HCEC 1CT (cell line): ENCODE results near the gene ARHGAP27.
"Not testable (repeated sequence)": the region's sequence is repeated elsewhere in the genome, so short reads cannot be mapped to it uniquely, and the experiment has no call there.

Experiments used
- DNase-seq: peaks from one replicate; pipeline ENCODE4 v3.0.0-alpha.2; 2017

Gene ARHGAP27

DNA sequence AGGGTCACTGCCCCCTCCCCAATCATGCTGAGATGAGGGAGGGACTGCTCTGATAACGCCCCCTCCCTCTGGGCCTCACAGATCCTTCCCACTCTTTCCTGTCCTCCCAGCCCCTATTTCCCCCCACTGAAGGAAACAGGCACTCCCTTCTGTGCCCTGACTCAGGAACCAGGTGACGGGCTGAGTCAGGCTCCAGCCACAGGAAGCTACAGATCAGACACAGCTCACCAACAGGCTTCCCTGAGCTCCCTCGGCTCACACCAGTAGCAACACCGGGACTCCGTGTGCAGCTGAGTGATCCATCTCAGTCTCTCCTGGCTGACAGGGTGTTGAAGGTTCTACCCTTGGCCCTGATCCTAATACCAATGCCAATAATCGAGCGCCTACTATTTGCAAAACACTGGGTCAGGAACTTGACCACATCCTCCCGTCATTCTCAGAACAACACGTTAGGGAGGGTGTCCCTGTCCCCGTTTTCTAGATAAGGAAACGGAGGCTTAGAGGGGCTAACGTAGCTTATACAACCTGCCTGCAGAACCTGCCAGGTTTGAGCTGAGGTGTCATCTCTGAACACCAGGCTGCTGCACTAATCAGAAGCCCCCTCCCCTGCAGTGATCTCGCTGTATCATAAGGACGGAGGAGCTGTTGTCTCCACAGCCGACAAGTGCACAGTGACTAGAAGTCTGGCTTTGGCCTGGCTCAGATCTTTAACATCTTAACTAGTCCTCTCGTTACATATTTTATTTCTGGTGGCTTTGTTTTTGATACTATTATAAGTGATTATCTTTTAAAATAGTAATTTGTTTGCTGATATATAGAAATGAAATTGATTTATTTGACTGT is 13.5 kb upstream of the ARHGAP27 start:
- peak; percentile 77 for DNase-seq

DNA sequence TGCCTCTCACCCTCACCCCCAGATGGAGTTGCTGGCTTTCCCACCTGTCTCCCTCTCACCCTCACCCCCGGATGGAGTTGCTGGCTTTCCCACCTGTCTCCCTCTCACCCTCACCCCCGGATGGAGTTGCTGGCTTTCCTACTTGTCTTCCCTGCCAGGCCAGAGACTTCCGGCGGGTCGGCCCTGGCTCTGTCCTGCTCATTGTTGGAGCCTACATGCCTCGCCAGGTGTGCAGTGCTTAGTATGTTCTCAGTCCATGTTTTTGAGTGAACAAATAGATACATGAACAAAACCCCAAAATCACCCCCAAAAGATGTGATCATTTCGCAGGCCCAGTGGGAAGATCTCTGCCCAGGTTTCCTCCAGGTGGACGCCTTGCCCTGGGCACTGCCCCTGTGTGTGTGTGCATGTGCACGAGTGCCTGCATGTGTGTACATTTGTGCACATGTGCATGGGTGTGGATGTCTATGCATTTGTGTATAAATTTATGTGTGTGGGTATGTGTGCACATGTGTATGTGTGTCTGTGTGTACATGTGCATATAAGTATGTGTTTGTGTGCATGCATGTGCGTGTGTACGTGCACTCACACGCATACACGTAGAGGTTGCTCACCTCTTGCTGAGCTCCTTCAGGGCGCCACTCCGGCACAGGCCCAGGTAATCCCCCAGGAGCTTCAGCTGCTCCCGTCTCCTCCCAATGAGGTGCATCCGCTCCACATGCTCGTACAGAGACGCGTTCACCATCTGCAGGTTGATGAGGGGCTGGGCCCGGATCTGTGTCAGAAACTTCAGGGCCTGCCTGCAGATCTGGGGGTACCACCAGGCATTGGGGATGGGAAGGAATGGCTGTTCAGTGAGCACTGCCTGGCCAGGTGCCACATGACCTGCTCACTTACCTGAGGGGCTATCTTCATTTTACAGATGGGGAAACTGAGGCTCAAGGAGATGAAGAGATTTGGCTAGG is 12.5 kb upstream of the ARHGAP27 start:
- not testable (repeated sequence) for DNase-seq

DNA sequence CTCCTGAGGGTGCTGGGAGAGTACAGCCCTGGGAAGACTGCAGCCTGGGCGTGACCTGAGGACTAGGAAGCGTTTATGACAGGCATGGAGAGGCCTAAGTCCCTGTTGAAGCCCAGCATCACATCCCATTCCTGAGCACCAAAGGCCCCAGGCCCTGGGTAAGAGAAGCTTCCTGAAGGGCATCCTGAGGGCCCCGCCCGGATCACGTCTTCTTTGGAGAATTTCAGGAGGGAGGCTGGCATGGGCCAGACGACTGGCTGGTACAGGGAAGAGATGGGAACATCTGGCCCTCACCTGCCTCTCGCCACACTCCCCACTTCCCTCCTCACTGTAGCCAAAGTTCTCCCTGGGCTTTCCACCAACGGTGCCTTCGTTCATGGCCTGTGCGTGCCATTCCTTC is 11.6 kb upstream of the ARHGAP27 start:
- not testable (repeated sequence) for DNase-seq

DNA sequence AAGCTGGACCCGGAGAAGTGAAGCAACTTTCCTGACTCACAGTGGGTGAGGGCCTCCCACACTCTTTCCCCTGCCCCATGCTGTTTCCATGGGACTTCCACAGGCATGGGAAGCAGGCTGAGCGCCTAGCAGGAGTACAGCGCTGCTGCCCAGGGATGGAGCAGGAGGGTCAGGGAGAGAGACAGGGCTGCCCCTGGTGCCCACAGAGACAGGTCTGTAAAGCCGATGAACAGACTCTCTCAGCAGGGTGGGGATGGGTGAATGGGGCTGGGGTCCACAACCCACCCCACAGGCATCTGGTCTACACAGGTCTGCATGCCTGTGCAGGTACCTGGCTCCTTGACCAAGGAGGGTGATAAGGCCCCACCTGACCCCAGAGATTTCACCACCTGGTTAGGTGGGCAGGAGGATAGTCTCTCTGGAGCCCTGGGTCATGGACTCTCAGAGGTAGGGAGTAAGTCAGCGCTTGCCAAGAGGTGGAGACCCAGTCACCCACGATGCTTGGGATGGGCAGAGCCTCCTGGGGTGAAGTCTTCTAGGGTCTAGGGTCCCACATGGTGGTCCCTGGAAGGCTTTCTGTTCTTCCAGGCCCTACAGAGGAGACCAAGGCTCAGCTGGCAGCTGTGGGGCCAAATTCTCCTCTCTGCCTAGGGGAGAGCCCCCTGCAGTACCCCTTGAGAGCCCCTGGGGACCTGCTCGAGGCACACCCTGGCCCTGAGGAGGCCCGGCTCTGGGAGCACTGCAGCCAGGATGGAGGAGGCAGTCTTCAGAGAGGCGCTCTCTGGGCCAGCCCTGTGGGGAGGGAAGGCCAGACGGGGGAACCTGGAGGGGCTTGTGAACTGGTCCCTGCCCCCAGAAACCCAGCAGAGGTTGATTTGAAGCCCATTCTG is 10.9 kb upstream of the ARHGAP27 start:
- DNase-seq = not testable (repeated sequence)

DNA sequence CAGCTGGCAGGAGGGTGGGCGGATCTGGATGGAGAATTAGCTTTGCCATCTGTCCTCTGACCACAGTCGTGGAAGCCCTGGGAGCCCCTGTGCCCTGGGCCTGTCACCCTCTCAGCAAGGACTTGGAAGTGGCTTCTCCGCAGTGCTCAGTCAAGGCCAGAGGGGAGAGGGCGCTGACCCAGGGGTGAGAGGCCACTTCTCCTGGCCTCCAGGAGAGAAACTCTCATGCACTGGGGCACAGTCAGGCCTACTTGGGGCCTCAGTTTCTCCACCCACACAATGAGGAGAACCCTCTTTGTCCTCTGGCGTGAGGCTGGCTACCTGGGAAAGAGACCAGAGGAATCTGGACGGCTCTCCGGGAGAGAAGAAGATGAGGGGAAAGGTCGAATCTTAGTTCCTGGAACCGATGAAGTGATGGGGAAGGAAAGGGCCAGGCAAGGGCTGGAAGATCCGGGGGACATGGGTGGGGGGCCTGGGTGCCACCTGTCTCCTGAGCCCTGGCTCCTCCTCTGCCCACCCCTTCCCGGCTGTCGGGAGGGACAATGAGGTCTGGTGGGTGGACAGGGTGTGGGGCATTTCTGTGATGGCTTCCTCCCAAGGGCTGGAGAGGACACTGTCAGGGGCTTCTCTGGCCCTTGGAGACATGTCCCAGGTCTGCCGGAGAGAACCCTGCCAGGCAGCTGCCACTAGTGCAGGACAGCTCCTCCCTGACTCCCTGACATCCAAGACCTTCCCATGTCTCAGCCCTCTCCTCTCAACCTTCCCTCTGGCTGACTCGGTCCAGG is 9.0 kb upstream of the ARHGAP27 start:
- DNase-seq = no peak

DNA sequence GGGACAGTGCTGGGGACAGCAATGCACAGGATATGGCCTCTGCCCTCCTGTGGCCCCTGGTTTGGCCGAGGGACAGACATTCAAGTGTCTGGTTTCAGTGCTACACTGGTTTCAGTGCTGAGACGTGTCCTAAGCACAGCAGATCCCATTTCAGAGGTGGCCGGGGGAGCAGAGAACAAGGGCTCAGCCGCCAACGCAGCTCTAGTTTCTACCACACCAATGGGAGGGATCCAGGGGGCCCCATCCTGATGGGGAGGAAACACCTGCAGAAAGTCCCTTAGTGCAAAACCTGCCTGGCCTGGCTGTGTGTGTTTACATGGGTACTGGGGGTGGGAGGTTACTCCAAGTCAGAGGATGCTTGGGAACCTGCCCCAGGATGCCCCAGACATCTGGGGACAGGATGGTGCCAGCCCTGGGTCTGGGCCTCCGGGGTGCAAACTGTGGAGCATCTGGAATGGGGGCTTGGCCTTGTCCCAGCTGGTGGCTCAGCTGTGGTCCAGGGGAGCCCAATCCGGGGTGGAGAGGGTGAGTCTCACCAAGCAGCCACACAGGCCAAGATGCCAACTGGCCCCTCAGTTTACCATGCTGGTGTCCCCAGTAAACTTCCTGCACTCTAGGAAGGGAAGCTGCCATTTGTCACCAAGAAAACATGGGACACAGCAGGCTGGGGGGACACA is 8.3 kb upstream of the ARHGAP27 start:
- not testable (repeated sequence) for DNase-seq

DNA sequence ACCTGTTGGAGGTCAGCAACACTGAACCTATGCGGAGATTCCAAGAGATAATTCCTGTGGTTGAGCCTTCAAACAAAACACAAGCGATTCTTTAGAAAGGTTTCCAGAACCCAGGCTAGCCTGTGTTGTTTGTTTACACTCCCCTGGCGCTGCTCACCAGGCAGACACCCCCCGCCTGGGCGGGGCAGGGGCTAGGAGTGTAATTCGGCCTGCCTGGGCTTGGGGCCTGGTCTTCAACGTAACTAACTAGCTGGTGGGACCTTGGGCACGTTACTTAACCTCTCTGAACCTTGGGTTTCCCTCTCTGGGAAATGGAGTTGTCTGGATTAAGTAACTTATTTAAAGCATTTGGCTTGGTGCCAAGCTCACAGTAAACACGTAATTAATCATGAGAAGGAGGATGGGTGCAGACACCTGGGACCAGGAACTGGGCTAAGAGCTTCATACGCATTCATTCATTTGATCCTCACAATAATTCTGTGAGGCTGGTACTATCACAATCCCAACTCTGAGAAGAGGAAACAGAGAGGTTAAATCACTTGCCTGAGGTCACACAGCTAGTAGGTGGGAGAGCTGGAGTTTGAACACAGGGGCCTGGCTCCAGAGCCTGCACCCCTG is 7.6 kb upstream of the ARHGAP27 start:
- DNase-seq = no peak

DNA sequence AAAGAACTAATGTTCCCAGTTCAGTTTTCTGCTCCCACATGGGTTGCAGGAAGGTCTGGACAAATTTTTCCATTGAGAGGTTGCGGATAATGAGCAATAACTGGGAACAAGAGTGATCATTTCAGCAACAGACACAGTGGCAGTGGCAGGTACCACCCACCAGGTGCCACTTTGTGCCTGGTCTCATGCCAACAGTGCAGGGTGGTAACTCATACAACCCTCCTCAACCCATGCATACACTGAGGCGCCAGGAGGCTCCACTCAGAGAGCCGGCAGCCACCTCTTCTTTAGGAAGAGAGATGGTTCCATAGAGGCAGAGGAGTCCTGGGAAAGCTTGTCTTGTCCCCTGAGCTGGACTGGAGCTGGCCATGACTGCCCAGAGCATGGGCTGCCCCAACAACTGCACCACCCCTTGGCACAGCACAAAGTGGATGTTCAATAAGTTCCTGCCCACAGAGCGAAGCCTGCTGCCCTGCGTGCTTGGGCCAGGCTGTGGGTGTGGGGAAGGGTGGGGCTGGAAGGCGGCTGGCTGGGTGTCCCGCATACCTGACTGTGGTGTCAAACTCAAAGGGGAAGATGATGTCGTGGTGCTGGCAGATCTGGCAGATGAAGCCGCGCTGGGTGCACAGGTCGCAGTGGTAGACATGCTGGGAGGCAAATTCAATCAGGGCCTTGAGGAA is 6.4 kb upstream of the ARHGAP27 start:
- DNase-seq = no peak

DNA sequence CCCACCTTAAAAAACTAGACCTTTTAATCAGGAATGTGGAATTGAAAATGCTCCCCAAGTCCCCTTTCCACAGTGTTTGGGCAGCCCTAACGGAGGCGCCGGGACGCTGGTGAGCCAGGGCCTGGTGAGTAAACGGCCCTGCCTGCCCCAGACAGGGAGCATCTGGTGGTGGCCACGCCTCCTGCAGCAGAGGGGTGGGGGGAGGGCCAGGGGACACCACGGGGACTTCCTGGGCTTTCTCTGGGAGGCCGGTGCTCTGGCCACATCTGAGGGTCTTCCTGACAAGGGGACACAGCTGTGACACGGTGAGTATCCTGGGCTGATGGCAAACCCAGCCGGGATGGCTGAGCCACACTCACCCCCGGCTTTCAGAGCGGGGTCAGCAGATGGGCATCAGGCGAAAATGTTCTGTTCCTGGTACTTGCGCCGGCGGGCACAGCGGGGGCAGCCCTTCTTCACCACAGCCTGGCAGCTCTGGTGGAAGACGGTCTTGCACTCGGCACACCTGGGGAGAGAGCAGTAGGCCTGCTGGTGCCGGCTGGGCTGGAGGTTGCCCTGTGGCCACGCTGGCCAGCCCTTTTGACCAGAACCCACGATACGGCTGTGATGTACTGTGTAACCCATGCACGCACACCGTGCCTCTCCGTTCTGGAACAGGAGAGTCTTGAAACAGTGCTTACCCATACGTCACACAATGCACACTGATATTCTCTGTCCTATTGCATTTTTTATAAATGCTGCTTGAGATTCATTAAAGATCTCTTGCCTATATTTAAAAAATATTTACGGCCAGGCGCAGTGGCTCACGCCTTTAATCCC is 5.0 kb upstream of the ARHGAP27 start:
- no peak for DNase-seq

DNA sequence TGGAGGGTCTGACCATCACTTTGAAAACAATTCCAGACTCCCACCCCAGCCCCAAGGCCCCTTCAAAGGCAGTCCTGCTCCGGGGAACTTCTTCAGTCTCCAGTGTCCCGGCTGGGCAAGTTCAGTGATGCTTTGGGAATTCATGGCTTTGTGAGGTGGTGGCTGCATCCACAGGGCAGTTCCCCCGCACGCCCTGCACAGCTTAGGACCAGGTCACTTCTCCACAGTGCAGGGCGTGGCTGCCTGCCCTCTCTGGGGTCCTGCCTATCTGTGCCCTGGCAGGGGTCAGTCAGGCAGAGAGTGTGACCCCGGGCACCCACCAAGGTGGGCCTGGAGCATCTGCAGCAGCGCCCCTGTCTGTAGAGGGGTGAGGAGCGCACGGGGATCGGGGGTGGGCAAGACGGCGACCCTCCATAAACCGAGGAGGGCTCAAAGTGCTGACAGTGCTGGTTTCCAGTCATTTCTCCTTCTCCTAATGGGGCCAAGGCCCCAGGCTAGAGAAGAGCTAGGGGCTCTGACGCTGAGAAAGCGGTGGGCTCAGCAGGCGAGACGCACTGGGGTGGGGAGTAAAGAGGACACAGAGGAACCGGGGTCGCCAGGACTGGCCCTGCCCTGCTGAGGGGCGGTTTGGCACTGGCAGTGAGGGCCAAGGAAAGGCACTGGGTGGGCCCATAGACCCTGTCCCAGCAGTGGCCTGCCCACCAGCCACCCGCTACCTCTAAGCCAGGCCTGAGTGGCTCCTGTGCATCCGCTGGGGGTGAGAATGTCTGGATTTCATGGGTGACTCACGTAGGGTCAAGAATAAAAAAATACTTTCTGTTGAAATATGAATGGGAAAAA is 4.2 kb upstream of the ARHGAP27 start:
- DNase-seq = no peak

DNA sequence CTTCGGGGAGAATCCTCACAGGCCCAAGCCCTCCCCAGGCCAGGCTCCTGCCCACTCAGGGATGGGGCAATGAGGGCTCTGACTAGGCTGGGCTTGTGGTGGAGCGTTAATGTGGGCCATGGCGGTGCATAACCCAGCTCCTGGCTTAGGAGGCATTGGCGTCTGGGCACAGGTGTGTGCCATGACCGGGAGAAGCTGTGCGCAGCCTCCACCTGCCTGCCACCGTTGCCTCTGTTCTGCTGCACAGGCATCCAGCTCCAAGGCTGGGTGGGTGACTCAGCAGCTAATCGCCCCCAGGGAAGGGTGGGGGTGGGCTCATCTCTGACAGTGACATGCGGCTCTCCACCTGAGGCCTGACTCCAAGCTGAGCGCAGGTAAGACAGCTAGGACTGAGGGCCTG is 3.5 kb upstream of the ARHGAP27 start:
- DNase-seq = no peak

DNA sequence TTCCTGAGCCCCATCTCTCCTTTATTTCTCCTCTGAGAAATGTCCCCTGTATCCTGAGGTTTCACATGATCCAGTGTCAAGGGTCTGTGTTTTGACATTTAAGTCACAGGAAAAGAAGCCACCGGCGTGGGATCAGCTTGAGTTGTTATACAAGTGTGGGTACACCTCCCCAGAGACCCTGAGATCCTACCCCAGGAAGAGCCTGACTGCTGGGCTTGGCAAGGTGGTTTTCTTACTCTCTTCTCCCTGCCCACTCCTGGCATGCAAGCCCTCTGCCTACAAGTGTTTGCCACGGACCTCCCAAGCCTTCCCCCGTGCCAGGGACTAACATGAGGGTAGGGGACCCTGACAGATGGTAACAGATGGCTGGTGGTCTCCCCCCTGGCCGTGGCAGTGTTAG is 2.8 kb upstream of the ARHGAP27 start:
- DNase-seq = no peak

DNA sequence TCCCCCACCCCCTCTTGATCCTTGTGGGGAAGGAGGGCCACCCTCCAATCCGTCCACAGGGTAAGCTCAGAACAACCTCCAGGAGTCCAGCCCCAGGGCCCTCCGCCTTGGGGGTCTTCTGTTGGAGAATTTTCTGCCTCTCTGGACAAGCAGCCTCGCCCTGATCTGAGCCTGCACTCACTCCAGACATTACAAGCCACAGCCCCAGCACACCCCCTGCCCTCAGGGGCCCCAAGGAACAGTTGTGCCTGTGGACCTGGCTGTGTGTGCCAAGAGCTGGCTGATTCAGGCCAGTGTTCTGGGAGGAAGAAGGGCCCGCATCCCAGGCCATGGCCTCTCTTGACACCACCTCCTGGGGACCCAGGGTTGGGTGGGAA is 477 bp upstream of the ARHGAP27 start:
- no peak for DNase-seq

DNA sequence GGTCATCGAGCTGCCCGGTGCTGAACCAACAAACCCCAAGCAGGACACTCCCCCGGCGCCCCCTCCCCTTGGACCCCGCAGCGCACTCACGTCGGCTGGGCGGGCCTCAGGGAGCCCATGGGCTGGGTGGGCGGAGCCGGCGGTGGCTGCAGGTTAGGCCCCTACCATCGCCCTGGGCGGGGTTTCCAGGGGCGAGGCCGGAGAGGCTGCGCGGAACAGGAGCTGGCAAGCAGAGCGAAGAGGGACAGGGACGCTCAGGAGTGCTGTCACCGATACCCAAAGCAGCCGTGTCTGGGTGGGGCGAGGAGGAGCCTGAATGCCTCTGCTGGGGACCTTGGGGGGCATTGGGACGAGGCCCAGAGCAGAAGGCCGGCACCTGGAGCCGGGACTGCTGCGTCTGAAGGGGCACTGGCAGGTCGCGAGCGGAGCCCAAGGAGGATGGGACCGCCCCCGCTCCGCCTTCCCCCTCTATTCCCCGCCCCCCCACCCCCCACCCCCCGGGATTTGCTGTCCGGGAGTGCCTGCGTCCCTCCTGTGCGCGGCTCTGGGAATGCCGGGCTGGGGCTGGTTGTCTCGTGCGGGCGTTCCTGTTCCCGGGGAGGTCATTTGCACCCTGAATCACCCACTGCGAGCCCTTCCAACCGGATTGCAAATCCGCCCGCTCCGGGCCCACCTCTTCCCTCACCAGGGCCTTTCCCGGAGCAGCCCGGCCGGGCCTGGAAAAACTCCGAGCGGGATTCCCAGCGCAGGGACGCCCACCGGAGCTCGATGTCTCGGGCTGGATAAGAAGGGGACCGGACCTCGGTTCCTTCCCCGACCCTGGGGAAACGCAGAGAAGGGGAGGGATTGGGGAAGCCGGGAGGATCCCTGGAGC is 902 bp downstream of the ARHGAP27 start:
- peak; percentile 53 for DNase-seq

DNA sequence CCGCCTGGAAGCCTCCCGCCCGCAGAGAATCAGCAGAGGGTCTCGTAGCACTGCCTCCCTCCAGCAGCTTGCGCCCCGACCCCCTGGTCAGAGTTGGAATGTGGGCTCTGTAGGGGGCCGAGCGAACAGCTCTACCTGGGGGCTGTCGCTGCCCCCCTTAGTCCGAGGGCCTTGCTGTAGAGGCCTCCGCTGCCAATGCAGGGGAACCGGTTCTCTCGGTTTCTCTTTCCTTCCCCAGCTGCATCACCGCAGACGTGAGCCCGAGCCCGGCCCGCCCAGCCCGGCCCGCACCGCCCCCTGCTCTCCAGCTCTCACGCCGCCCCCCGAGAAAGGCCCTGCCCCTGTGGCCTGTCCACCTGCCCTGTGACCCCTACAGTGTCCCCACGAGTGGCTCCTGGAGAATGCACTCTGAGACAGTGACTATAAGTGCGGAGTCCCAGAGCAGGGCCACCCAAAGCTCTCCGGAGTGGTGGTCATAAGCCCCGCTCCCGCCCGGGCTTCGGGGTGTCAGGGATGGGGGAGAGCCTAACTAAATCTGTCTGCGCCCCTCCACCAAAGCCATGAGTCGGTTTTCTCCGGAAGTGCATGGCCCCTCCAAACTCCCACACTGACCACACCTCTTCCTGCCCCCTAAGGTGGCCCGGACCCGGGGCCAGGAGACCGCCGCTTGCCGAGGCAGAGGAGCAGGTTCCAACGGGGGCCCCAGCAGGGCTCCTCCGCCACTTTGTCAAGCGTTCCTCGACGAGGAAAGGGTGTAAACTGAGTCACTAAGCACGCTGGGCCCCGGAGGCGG is 1.7 kb downstream of the ARHGAP27 start:
- no peak for DNase-seq

DNA sequence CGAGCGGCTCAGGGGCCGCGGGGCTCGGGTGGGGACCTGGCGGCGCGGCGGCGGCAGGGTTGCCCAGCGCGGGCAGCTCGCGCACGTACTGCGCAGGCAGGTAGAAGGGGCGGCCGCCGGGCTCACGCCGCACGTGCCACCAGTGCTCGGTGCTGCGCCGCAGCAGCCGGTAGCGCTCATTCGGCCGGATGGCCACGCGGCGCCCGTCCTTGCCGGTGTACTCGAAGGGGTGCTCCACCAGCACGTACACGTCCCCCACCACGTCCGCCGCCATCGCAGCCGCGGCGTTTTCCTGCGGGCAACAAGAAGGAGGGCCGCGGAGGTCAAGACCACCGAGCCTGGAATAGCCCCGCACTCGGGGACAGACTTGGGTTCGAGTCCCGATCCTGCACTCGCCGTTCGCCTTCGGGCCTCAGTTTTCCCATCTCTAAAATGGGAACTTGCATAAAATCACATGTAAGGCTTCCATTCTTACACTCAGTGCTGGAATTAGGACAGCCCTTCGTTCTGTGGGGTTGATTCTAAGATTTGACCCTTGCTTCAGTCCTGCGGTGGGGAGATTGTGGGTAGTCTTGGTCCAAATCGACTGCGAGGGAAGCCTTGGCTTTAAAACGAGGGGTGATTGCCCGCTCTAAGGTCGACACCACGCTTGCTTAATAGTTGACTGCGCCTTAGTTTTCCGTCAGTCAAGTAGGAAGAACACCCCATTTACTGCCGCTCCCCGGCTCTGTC is 2.5 kb downstream of the ARHGAP27 start:
- DNase-seq = no peak
